Fibroblast of upper back skin (primary cell): ENCODE results near the gene OSTC.
"Not testable (repeated sequence)": the region's sequence is repeated elsewhere in the genome, so short reads cannot be mapped to it uniquely, and the experiment has no call there.

Experiments used
- DNase-seq: peaks from one replicate; pipeline ENCODE4 v3.0.0-alpha.2; 2013

Gene OSTC

DNA sequence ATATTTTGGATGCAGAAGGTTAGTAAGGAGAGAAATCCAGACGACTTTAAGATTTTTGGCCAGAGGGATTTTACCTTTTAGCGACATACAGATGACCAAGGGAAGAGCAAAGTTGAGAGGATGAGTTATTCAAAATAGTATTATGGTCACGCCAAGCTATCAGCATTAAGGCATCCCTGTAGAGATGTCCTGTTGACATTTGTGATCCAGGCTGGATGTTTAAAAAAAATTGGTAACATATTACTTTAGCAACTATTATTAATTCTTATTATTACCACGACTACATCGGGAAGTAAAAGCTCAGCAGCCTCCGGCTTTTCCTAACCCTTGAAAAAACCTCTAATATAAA is 562 bp upstream of the OSTC start:
- DNase-seq: no peak

DNA sequence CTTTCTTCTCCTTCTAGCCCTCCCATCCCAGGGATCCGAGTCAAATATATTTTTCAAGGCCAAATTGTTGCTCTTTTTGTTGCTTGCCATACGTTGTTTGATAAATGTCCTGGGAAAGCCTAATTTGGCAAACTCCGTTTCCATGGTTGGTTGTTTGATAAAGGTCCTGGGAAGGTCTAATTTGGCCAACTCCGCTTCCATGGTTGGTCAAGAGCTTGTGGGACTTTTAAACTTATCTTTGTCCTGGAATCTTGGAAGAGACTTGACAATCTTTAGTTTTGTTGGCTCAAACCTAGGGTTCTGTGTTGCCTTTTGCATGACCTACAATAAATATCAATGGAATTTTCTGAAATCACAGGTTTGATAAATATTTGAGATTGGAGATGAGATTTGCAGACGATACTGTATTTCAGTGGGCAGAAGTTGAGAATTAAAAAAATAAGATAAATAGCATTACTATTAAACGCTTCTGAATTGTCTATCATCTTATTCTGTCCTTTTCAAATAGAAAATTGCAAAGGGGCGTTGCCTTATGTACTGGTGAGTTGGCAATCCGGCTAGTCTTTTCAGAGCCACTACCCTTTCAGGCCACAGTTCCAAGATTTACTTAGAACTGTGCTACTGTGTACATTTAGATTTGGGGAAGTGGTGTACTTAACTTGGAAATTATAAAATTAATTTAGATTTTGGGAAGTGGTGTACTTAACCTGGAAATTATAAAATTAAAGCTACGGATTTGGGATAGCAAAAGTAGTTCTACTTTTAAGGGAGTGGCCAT is 804 bp downstream of the OSTC start:
- peak; percentile 67 for DNase-seq

DNA sequence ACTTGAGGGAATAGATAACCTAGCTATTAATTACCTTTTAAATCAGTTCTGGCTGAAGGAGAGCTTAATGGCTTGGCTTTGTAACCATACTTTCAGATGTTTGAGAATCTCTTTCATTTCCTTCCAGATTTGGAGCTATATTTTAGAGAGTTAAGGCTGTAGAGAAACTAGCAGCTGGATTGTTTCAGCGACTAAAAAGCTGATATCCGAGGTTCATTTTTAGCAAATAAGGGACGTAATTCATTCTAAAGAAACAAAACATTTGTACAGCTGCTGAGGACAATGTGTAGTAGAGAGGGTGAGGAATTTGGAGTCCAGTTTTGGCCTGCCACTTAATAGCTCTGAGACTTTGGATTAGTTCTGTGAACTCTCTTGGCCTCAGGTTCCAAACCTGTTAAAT is 12.2 kb downstream of the OSTC start:
- DNase-seq: no peak

DNA sequence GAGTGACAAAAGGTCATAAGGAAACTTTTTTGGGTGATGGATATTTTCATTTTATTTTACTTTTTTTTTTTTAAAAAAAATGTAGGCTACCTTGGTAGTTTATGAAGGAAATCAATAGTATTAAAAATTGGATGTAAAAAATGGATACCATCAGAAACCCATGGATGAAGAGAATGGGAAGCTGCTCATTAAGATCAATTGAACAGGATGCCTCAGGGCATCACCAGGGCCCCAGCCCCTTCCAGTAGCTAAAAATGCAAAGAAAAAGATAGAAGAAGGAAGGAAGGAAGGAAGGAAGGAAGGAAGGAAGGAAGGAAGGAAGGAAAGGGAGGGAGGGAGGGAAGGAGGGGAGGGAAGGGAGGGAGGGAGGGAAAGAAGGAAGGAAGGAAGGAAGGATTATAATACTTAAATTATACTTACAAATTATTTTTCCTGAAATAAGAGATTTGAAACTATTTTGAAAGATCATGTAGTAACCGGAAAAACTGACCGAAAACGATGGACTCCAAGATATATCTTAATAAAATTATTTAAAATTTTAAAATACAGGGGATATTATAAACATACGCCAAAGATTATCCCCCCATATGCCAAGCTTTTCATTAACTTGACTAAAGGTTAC is 24.1 kb downstream of the OSTC start:
- no peak for DNase-seq

DNA sequence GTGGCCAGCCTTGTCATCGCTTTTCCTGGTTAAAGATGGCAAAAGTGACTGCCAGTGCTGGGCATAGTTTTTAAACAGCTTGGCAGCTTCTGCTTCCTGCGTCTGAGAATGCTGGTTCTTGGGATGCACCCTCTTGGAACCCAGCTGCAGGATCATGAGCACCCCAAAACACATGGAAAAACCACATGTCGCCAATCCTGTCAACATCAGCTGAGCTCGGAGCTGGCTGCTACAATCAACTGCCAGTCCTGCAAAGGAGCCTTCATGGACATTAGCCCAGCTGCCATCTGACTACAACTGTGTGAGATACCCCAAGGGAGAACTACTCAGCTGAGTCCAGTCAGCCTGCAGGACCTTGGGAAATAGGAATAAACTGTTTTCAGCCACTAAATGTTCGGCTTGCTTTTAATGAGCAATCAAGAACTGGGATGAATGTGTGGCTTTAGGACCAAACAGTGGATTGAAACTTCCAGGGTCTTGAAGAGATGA is 31.0 kb downstream of the OSTC start:
- no peak for DNase-seq

DNA sequence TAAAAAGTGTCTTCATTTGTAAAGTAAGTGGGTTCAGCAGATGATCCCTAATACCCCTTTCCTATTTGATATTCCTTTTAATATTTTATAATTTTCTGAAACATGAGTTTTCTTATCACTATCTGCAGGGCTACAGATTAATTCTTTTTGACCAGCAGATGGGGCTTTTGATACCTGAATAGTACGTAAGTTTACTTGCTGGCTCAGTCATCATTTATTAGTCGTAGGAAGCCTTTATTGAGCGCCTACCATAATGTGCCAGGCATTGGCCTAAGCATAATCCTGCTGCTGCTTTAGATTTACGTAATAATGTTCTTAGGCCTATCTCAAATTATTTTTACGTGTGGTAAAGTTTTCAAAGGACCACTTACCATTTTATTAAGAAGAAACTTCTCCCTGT is 33.1 kb downstream of the OSTC start:
- DNase-seq: peak; percentile 56

DNA sequence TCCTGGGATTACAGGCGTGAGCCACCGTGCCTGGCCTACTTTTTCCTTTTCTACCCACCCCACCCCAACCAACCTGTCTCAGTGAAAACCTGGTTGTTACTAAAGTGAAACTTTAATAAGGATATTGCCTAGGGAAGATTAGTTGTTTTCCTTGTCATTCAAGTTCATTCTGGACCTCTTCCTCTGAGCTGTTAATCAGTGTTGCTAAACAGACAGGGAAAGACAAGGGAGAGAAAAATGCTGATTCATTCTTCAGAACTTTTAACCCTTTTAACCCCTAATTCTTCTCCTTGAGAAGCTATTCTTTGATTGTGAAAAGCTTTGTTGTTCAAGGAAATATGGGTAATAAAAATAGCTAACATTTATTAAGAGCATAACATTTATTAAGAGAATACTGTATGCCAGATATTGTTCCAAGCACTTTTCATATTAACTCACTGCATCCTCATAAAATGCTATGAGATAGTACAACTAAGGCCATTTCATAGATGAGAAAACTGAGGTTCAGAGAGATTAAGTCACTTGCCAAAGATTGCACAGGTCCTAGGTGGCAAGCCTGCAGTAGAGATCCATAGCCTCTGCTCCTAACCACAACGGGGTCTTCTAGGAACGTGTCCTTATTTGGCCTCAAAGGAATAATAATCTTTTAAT is 34.8 kb downstream of the OSTC start:
- DNase-seq: peak; percentile 25

DNA sequence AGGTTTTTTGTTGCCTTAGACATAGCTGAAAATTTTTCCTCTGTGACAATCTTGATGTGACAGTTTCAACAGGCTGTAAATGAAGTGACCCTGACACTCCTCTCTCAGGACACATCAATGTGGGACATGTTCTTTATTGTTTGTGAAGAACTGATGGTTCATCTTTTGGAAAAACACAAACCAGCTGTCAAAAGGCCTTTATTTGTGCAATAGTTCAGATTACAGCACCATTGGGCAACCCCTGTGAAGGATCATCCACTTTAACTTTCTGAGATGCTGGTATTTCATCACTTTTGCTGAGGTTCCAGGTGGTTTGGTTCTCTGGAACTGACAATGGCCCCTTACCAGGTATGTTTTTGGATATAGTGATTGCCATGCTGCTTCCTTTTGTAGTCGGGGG is 40.3 kb downstream of the OSTC start:
- no peak for DNase-seq

DNA sequence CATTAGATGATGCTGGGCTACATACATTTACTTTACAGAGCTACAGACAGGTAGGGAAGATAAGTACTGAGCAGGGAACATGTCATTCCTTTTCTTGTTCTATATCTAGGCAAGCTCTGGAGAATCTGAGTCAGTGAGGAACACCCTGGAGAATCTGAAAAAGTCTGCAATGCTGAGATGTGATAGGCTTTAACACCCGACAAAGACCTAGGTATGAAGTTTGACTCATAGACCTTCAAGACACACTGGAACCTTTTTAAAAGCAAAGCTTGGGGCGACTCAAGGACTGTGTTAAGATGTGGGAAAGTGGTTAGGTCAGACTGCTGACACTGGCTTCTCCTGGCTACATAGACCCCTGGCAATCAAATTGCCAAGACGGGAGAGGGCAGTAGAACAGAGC is 42.8 kb downstream of the OSTC start:
- DNase-seq: no peak

DNA sequence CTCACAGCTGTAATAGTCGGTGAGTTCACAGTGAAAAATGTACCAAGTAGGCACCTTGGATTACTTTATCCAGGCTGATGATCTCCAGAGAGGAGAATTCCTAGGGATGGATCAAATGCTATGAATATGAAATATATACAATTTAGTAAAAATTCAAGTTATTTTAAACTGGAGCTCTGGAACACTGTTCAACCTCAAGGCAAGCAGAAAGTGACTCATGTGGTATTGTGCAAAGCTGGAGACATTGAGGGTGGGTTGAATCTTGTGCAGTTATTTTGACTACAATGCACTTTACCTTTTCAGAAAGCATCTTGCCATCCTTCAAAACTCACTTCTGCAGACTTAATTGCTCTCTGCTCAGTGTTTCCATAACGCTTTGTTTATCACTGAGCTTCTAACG is 43.4 kb downstream of the OSTC start:
- peak; percentile 31 for DNase-seq

DNA sequence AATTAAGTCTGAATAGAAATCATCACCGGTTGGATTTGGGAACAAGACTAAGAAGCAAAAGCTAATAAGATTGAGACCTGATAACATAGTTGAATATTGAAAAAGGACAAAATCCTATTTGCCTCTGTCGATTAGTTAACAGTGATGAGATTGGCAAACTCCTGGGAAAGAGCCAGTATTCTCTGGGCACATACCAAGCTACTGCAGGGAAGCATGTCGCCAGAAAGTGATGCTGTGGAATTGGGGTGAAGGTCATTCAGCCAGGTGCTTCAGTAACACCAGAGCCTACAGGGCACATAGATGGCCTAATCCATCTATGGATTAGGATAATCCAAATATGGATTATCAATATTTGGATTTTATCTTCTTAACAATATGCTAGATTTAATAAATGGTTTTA is 44.0 kb downstream of the OSTC start:
- DNase-seq: no peak

DNA sequence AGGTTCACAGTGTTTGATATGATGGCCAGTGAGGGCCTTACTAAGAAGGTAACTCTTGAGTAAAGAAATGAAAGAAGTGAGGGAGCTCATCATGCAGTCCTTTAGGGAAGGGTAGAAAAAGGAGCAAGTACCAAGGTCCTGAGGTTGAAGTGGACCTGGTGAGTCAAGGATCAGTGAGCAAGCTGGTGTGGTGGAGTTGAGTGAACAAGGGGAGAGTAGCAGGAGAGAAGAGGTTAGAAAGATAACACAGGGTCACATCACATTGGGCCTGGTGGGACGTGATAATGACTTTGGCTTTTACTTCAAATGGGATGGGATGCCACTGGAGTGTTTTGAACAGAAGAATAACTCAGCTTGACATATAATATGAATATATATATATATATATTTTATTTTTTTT is 44.7 kb downstream of the OSTC start:
- DNase-seq: no peak

DNA sequence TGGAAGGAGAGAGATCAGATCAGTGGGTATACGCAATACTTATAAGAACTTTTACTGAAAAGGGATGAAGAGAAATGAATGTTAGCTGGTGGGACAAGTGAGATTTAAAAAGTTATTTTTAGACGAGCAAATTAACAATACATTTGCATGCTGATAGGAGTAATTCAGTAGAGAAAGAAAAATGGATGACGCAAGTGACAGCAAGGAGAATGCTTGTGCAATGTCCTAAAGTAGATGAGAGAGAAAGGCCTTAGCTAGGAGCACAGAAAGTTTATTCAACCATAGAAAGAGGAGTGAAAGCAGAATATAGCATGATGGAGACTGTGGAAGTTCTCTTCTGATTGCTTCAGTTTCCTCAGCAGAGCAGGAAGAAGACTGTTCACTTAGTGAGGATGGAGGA is 45.8 kb downstream of the OSTC start:
- no peak for DNase-seq

DNA sequence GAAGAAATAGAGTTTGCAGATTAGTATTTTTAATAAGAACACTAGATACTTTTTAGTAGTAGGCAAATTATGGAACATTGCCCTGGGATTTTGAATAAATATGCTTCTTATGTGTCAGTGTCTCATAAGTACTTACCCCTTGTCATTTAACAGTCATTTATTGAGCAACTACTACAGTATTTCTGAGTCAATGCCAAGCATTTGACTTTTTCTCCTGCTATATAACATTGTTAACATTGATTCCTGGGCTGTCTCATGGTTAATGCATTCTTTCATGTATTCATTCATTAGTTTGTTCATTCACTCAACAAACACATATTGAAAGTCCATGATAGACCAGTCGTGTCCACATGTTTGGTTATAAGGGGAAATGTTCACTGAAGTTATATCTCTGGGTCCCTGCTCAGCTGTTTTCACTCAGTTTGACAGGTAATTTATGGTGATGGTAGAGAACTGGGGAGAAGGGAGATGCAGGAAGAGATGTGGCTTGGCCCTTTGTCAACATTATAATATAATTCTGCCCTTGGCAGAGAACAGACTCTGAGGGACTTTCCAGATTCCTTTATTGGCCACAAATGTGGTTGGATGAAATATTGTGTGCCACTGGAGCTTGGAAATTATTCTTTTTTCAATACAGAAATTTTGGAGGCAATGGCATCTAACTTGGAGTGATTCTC is 49.8 kb downstream of the OSTC start:
- DNase-seq: peak; percentile 92

DNA sequence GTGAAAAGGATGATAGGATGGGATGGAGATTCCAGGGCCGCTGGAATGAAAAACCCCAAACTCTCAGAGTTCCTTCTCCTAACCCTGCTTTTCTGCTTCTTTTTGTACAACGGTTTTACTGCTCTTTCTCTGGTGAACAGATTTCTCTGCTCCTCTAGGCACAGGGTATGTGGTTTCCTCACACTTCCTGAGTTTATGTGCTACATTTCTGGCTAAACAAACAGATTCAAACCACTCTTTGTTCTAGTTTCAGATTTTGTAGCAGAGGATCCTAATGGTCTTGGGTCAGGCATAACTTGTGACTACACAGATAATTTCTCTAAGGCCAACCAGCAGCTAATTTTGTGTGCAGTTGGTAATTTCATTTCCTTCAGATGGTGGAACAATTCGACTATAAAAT is 52.6 kb downstream of the OSTC start:
- DNase-seq: peak; percentile 15

DNA sequence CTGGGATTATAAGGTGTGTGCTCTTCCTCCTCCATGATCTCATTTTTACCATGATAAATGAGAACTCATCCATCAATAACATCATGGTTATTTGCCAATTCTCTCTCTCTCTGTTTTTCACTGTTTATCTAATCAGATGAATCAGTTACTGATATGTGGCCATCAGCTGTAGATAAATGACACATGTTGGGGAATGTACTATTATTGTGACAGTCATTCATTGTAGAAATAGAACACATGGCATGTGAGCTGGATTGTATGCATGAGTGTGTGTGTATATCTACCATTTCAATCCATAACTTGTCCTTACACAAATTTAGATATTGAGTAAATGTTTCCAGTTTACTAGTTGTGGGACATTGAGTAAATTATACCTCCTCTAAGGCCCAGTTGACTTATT is 53.0 kb downstream of the OSTC start:
- no peak for DNase-seq

DNA sequence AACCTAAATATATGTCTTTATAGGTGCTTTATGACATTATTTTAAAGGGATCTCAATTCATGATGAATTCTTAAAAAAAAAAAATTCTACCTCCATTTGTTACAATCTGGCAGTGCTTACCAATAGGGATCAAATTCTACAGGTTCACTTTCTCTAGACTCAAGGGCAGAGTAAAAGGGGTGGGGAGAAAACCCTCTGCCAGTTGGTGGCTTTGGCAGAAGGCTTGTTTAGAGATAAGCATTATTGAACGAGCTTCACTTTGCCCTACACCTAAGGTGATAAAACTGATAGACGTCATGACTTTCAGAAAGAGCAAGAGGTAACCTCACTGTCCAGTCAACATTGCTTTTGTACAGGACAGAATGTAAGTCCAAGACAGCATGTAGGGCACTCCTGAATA is 53.6 kb downstream of the OSTC start:
- DNase-seq: no peak

DNA sequence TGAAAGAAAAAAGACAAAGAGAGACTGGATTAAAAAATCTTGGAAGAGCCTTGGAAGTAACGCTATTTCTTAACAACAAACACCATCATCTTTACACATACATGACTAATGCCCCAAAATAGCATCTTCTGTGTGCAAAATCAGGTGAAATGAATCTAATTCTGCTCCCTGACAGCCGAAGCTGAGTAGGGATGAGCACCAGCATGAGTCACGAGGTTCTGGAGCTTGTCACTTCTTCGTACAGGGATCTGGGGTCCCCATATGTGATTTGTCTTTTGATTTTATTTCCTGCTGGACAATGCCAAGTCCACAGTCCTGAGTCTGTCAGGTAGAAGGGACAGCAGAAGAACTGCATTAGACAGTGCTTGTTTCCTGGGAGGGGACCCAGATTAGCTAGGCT is 55.9 kb downstream of the OSTC start:
- no peak for DNase-seq

DNA sequence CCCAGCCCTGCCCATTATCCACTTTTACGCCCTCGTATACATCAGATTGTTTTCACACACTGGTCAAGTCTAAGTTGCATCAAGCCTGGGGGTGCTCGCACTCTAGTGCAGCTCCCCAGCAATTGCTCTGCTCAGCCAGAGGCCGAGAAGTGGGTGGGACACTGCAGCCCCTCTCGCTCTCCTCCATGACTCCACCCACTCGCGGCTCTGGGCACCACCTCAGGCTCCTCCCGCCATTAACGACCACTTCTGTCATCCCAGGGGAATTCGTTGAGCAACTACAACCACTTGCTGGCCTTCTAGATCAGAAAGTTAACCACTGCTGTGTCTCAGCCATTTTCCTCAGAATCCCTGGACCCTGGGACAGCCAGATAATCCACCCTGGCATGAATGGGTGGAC is 58.8 kb downstream of the OSTC start:
- no peak for DNase-seq

DNA sequence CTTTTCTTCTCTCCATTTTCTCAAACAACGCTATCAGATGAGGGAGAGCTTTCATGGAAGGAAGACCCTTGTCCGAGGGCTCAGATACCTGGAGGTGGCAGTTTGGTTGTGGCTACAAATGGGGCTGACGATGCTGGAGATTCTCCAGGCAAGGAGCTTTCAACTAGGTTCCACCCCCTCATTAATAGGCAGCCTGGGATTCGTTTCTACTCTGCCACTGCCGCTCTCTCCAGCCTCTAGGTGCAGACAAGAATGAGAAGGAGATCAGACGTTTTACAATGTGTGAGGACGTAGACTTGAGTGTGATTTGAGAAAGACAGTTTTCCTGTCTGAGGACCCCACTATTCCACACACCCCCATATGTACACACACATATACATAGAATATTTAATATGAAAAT is 59.3 kb downstream of the OSTC start:
- DNase-seq: no peak

DNA sequence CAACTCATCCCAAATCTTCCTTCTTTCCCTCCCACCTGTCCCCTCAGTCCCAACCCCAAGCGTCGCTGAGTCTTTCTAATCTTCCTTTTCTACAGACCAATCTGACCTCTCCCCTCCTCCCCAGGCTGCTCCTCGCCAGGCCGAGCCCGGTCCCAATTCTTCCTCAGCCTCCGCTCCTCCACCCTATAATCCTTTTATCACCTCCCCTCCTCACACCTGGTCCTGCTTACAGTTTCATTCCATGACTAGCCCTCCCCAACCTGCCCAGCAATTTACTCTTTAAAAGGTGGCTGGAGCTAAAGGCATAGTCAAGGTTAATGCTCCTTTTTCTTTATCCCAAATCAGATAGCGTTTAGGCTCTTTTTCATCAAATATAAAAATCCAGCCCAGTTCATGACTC is 60.2 kb downstream of the OSTC start:
- not testable (repeated sequence) for DNase-seq

DNA sequence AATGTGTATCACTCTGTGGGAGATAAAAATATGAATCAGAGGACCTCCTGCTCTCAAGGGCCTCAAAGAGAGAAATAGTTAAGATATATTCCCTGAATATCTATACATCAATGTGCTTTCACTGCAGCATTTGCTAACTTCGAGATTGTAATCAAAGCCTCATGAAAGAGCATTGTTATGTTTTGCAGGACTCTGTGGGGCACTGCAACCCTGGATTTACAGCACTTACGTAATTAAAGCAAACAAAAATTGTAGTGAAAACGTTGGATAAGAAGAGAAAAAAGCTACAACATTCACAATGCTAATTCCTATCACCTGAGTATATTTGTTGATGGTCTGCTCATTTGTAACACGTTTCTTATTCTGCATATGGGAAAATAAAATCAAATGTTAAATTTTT is 64.5 kb downstream of the OSTC start:
- DNase-seq: no peak

DNA sequence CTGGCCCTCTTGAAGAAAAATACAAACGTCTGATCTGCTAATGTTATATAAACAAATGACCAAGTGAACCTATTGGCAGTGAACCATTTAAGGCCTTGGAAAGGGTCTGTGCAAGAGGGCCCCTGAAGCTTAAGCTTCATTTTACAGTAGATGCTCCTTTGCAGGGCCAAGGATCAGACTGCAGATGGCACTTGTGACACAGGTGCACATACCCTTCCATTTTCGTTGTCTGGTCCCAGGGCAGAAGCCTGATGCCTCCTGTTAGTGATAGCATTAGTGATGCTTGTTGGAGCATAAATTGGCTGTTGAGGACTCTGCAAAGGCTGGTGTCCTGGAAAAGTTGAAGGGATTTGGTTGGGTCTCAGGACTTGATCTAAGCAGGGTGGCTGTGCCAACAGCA is 65.9 kb downstream of the OSTC start:
- no peak for DNase-seq

DNA sequence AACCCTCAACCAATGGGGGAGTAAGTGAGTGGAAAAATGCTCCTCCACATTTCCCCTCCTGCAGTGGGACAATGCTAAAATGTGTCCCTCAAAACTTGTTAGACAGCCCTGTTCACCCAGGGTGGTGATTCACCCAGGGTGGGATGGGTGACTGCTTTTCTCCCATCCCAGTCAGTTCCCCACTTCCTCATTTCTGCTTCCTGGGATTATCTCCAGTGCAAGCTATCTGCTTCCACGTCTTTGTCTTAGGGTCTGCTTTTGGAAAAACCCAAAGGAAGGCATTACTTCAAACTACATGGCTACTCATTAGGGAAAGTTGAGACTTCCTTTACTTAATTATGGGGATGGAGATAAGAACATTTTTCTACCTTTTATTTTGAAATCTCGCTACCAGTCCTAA is 67.0 kb downstream of the OSTC start:
- no peak for DNase-seq
